ENCODE data around the gene KRTAP12-3. TPM values are rescaled to one million over a fixed set of nuclear protein-coding genes. Genes with fewer than 3 reads are reported as not detected.

KRTAP12-3 gene
- total RNA-seq, 1 experiment from 2014 or later = not detected

DNA sequence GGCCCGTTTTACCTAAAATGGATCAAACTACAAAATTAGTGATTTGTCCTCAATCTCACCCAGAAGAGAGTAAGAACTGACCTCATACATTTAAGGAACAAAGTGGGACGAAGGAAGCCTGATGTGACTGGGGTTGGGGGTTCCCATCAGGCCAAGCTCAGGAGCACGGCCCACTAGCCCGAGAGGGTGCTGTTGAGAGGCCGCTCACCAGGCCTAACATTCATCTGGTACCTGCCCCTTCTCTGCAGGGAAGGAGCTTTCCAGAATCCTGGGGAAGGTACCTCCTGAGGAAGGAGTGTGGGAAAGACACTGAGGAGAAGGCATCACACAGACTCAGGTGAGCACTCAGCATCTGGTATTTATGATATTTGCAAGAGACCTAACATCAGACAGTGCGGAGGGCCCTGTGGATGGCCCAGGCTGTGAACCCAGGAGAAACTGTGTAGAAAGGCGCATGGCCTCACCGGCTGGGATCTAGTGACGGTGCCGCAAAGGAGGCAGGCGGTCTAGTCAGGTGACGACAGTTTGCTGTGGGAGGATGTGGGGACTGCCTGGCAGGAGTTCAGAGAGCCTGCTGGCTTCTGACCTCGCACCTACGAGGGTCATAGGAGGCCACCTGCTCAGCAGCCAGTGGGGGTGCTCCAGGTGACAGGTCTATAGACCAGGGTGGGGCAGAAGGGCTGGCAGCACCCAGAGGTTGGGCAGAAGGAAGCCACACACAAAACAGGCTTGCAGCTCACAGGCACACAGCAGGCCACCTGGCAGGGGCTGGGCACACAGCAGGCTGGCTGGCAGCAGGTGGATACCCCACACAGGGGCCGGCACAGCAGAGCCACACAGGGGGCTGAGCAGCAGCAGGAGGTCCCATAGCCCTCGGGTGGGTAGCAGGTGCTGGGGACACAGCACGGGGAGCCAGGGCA, 3.8 kb upstream of the KRTAP12-3 start (continued):
- TF ChIP-seq ZNF138 (CRISPR knock-in tag; conservative IDR thresholded peaks at IDR 0.05) = no peak
- no peak for TF ChIP-seq JAZF1 (CRISPR knock-in tag; IDR thresholded peaks at IDR 0.05)
- TF ChIP-seq, protein P1, sequence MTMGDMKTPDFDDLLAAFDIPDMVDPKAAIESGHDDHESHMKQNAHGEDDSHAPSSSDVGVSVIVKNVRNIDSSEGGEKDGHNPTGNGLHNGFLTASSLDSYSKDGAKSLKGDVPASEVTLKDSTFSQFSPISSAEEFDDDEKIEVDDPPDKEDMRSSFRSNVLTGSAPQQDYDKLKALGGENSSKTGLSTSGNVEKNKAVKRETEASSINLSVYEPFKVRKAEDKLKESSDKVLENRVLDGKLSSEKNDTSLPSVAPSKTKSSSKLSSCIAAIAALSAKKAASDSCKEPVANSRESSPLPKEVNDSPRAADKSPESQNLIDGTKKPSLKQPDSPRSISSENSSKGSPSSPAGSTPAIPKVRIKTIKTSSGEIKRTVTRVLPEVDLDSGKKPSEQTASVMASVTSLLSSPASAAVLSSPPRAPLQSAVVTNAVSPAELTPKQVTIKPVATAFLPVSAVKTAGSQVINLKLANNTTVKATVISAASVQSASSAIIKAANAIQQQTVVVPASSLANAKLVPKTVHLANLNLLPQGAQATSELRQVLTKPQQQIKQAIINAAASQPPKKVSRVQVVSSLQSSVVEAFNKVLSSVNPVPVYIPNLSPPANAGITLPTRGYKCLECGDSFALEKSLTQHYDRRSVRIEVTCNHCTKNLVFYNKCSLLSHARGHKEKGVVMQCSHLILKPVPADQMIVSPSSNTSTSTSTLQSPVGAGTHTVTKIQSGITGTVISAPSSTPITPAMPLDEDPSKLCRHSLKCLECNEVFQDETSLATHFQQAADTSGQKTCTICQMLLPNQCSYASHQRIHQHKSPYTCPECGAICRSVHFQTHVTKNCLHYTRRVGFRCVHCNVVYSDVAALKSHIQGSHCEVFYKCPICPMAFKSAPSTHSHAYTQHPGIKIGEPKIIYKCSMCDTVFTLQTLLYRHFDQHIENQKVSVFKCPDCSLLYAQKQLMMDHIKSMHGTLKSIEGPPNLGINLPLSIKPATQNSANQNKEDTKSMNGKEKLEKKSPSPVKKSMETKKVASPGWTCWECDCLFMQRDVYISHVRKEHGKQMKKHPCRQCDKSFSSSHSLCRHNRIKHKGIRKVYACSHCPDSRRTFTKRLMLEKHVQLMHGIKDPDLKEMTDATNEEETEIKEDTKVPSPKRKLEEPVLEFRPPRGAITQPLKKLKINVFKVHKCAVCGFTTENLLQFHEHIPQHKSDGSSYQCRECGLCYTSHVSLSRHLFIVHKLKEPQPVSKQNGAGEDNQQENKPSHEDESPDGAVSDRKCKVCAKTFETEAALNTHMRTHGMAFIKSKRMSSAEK (CRISPR knock-in tag; IDR thresholded peaks at IDR 0.05; ENCODE audit: borderline replicate concordance) = no peak
- no peak for TF ChIP-seq E2F1 (CRISPR knock-in tag; IDR thresholded peaks at IDR 0.05)
- TF ChIP-seq CTCF (IDR thresholded peaks at IDR 0.05) = no peak
- TF ChIP-seq PREB (CRISPR knock-in tag; IDR thresholded peaks at IDR 0.05; ENCODE audit: borderline replicate concordance) = no peak
- TF ChIP-seq MLX (CRISPR knock-in tag; IDR thresholded peaks at IDR 0.05) = no peak
- TF ChIP-seq NR1H2 (CRISPR knock-in tag; IDR thresholded peaks at IDR 0.05) = no peak
- no peak for TF ChIP-seq ZNF263 (CRISPR knock-in tag; IDR thresholded peaks at IDR 0.05; ENCODE audit: low read depth)
- TF ChIP-seq, protein P2, sequence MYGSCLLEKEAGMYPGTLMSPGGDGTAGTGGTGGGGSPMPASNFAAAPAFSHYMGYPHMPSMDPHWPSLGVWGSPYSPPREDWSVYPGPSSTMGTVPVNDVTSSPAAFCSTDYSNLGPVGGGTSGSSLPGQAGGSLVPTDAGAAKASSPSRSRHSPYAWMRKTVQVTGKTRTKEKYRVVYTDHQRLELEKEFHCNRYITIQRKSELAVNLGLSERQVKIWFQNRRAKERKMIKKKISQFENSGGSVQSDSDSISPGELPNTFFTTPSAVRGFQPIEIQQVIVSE (CRISPR knock-in tag; IDR thresholded peaks at IDR 0.05; ENCODE audit: borderline replicate concordance) = no peak
- no peak for TF ChIP-seq USF2 (CRISPR knock-in tag; IDR thresholded peaks at IDR 0.05)
- TF ChIP-seq TP53 (CRISPR knock-in tag; IDR thresholded peaks at IDR 0.05) = no peak

DNA sequence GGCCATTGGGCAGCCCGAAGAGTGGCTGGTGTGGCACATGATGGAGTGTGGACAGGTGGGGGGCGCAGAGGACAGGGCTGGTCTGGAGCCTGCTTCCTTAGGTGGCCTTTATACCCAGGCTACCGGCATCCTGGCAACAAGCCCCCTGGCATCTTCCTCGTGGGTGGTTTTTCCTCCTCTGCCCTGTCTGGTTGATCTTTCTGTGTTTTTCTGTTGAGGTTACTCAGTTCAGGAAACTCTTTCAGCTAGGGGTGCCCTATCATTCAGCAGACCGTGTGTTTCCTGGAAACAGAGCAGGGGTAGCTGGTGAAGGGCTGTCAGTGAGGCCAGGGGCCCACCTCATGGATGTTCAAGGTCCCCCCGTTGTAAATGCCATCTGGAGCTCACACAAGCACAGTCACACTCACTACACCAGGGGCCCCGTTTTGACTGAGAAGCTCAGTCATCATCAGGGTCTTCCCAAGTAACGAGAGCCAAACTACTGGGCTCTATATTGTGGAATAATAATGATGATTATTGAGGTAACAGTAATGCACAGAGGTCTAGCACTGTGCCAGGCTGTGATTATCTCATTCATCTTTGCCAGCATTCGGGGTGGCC, 3.1 kb upstream of the KRTAP12-3 start, which contains the start of gene KRTAP12-4:
Gene KRTAP12-4, minus strand, starts transcription at position 84 of the 600 bp plus-strand sequence. Its CDS starts 45 bp downstream, at position 39.
- no peak within 1 kb of the TSS for H3K27ac Mint-ChIP-seq
- TF ChIP-seq ZBTB43 (CRISPR knock-in tag; IDR thresholded peaks at IDR 0.05) = no peak
- H3K9me3 Mint-ChIP-seq = peaks cover 24% of the 10 kb centered on the region
- no peak within 1 kb of the TSS for H3K4me3 Mint-ChIP-seq
- no peak for DNase-seq (ENCODE audit: low spot score)
- POLR2A ChIA-PET = no interaction called here
- H3K27me3 Mint-ChIP-seq (ENCODE audit: low read depth) = peaks cover 10% of the 10 kb centered on the region
- CTCF ChIA-PET = interaction anchor here (1.1 kb wide), 1 partner anchor 31 kb away, joined by 3 read pairs; no protein-coding TSS in a partner anchor
- peaks cover 23% of the 10 kb centered on the region for H3K36me3 Mint-ChIP-seq
- no peak for ATAC-seq
- H3K4me1 Mint-ChIP-seq = peaks cover 20% of the 10 kb centered on the region

Data from WTC11 (cell line).